Esophagus muscularis mucosa (tissue), 4 donors: ENCODE measurements around the gene SNAPC4. TPM values are rescaled to one million over a fixed set of nuclear protein-coding genes. Genes with fewer than 3 reads are reported as not detected.
A peak's percentile ranks its signal among the peaks of the same experiment; 100 is the strongest.

Experiments
- DNase-seq: peaks from one replicate; pipeline ENCODE4 v3.0.0-alpha.2; 2017; ENCODE audit errors: extremely low spot score
- H3K27ac ChIP-seq, 4 donors: fragments of 200-600 bp; sonication (generic); replicated peaks in 1 of 4; 1 replicate in 3 of 4; 2 replicates in 1 of 4; pipeline ENCODE4 v1.5.1; 2016 to 2019; ENCODE audit warnings: mild to moderate bottlenecking in 1 of 4
- H3K27me3 ChIP-seq, 4 donors: fragments of 200-600 bp; sonication (generic); one replicate each; pipeline versions ENCODE4 v1.5.1 to v1.6.0; 2016 to 2019
- H3K36me3 ChIP-seq, 4 donors: fragments of 200-600 bp; sonication (generic); one replicate each; pipeline ENCODE4 v1.5.1; 2016 to 2019
- H3K4me1 ChIP-seq, 4 donors: fragments of 200-600 bp; sonication (generic); one replicate each; pipeline ENCODE4 v1.5.1; 2016 to 2019
- H3K4me3 ChIP-seq, 4 donors: fragments of 200-600 bp; sonication (generic); 1 replicate in 2 of 4; 2 replicates in 2 of 4; pipeline ENCODE4 v1.5.1; 2016 to 2019; ENCODE audit warnings: mild to moderate bottlenecking in 4 of 4, moderate library complexity in 1 of 4
- H3K9me3 ChIP-seq, 4 donors: fragments of 200-600 bp; sonication (generic); 1 replicate in 3 of 4; 2 replicates in 1 of 4; pipeline ENCODE4 v1.5.1; 2016 to 2019
- CTCF ChIP-seq, 3 experiments: fragments of 200-600 bp in 2 of 3; fragments of 450-650 bp in 1 of 3; sonication (generic) in 2 of 3; IDR thresholded peaks; one replicate each; pipeline ENCODE4 v1.5.1; 2017 to 2019; ENCODE audit warnings: antibody characterized with exemption in 3 of 3, mild to moderate bottlenecking in 2 of 3, moderate library complexity in 1 of 3
- EP300 ChIP-seq: sonication (generic); formaldehyde crosslinking; IDR thresholded peaks from one replicate; pipeline ENCODE4 v1.6.1; 2017; ENCODE audit warnings: antibody characterized with exemption
- POLR2A ChIP-seq: fragments of 450-650 bp; IDR thresholded peaks from one replicate; pipeline ENCODE4 v1.6.1; 2017; ENCODE audit warnings: antibody characterized with exemption, moderate library complexity, mild to moderate bottlenecking, low read depth
- POLR2AphosphoS5 ChIP-seq, 2 donors: sonication (generic); formaldehyde crosslinking; IDR thresholded peaks; one replicate each; pipeline ENCODE4 v1.6.1; 2017; ENCODE audit warnings: antibody characterized with exemption in 2 of 2
- WGBS: methylation state at CpG from one replicate; pipeline ENCODE4 v1.1.5; 2018; 5-methylcytosine and 5-hydroxymethylcytosine counted together
- intact Hi-C: fragments of 100-400 bp; cut with DNase I; formaldehyde crosslinking; loops from one replicate; pipeline ENCODE4 v1.15.1; 2023
- total RNA-seq, 4 donors: library from RNA; depleted of rRNA; stranded (reverse); fragments of >200 nt; gene quantifications; one replicate each; pipeline versions ENCODE4 v1.1.0 to v1.2.1, GENCODE V29; 2016

Gene SNAPC4
- total RNA-seq, 4 donors from 2014 or later, result 3.3 to 8.4 (median 4.9) TPM

GRCh38 chr9:136418182-136419091 lies 18.5 kb upstream of the SNAPC4 start:
- Histone ChIP-seq H3K9me3 (no peaks in the 10 kb centered on the region), H3K27me3 (no peaks in the 10 kb centered on the region), H3K36me3 (peaks cover 88 to 100% (median 99%) of the 10 kb centered on the region in 4 donors), H3K27ac (no peak overlapping the region), H3K4me3 (no peak overlapping the region), H3K4me1 (no peaks in the 10 kb centered on the region)
- DNase-seq, result no peak
- TF ChIP-seq POLR2AphosphoS5 (IDR thresholded peaks at IDR 0.05), result no peak
- TF ChIP-seq POLR2A, result no peak
- TF ChIP-seq EP300, result no peak
- no peak for TF ChIP-seq CTCF (IDR thresholded peaks at IDR 0.05)
- 89% methylated on average over 48 of the region's 48 CpGs for WGBS
- intact Hi-C loops, result no loop called here

GRCh38 chr9:136416914-136417313 lies 16.9 kb upstream of the SNAPC4 start:
- WGBS, result 91% methylated on average over 18 of the region's 19 CpGs
- no peak overlapping the region for H3K4me3 ChIP-seq
- H3K9me3 ChIP-seq, result no peaks in the 10 kb centered on the region
- DNase-seq, result no peak
- no peak for TF ChIP-seq CTCF (IDR thresholded peaks at IDR 0.05)
- no peak for TF ChIP-seq EP300
- no peak for TF ChIP-seq POLR2AphosphoS5 (IDR thresholded peaks at IDR 0.05)
- no peak for TF ChIP-seq POLR2A
- no peak overlapping the region for H3K27ac ChIP-seq
- no peaks in the 10 kb centered on the region for H3K27me3 ChIP-seq
- peaks cover 1 to 10% (median 5%) of the 10 kb centered on the region in 4 donors for H3K4me1 ChIP-seq
- intact Hi-C loops, result no loop called here
- H3K36me3 ChIP-seq, result peaks cover 74 to 100% (median 94%) of the 10 kb centered on the region in 4 donors

- Histone ChIP-seq H3K27ac (no peak overlapping the region), H3K4me3 (no peak overlapping the region), H3K9me3 (no peaks in the 10 kb centered on the region), H3K36me3 (peaks cover 69 to 97% (median 91%) of the 10 kb centered on the region in 4 donors), H3K27me3 (no peaks in the 10 kb centered on the region), H3K4me1 (peaks cover 6 to 15% (median 10%) of the 10 kb centered on the region in 4 donors)
- intact Hi-C loops, result no loop called here
- WGBS, result 91% methylated on average over 8 of the region's 8 CpGs
- DNase-seq, result no peak
- TF ChIP-seq CTCF (IDR thresholded peaks at IDR 0.05) (no peak), POLR2A (no peak), POLR2AphosphoS5 (IDR thresholded peaks at IDR 0.05) (no peak), EP300 (no peak)
Measured at GRCh38 chr9:136416427-136416826, 16.5 kb upstream of the SNAPC4 start.

DNA sequence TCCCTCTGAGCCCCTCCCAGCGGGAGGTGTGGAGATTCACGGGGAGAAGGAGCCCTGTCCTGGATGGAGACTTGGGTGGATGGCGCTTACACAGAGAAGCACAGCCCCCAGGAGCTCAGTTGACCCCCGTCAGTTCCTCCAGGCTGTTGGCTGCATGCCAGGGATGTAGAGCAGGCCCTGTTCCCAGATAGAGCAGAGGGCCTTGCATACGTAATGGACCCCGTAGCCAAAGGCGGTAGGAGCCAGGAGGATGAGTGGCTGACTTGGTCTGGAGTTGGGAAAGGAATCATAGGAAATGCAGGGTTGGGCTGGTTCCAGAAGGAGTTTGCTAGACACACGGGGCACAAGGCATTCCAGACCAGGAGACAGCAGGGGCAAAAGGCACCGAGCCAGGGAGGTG lies 13.0 kb upstream of the SNAPC4 start:
- Histone ChIP-seq H3K27ac (no peak overlapping the region), H3K9me3 (no peaks in the 10 kb centered on the region), H3K4me3 (no peak overlapping the region), H3K36me3 (peaks cover 40 to 63% (median 57%) of the 10 kb centered on the region in 4 donors), H3K4me1 (peaks cover 22 to 40% (median 32%) of the 10 kb centered on the region in 4 donors), H3K27me3 (no peaks in the 10 kb centered on the region)
- DNase-seq, result no peak
- TF ChIP-seq POLR2A, result no peak
- 62% methylated on average over 8 of the region's 9 CpGs for WGBS
- intact Hi-C loops, result no loop called here

GRCh38 chr9:136411378-136411777 lies 11.4 kb upstream of the SNAPC4 start:
- intact Hi-C loops, result no loop called here
- WGBS, result 65% methylated on average over 4 of the region's 4 CpGs

More at GRCh38 chr9:136411378-136411777, 11.4 kb upstream of the SNAPC4 start:
- TF ChIP-seq EP300, result no peak
- no peak for TF ChIP-seq CTCF (IDR thresholded peaks at IDR 0.05)
- TF ChIP-seq POLR2A, result no peak
- no peak for TF ChIP-seq POLR2AphosphoS5 (IDR thresholded peaks at IDR 0.05)
- Histone ChIP-seq H3K4me1 (peaks cover 22 to 40% (median 32%) of the 10 kb centered on the region in 4 donors), H3K27me3 (no peaks in the 10 kb centered on the region), H3K4me3 (peak overlapping the region; percentile 87 to 99 (median 94)), H3K9me3 (no peaks in the 10 kb centered on the region), H3K36me3 (peaks cover 33 to 63% (median 55%) of the 10 kb centered on the region in 4 donors), H3K27ac (peak overlapping the region in 2 of 4 donors; percentile 84 to 89)
- no peak for DNase-seq
